Esophagus (tissue), 2 donors: ENCODE results near the gene SORCS2. TPM values are rescaled to one million over a fixed set of nuclear protein-coding genes. Genes with fewer than 3 reads are reported as not detected.

Source experiments
- H3K27ac ChIP-seq, 2 donors: one replicate each; pipeline ENCODE4 v1.5.1; 2013; ENCODE audit warnings: low read depth in 2 of 2, mild to moderate bottlenecking in 2 of 2, inconsistent platforms in 1 of 2, low read length in 1 of 2, moderate library complexity in 1 of 2
- H3K27me3 ChIP-seq, 2 donors: one replicate each; pipeline ENCODE4 v1.6.1; 2013; ENCODE audit warnings: low read length in 2 of 2, control low read depth in 1 of 2, mild to moderate bottlenecking in 1 of 2; ENCODE audit not compliant: insufficient read depth in 2 of 2, control insufficient read depth in 1 of 2
- H3K36me3 ChIP-seq, 2 donors: one replicate each; pipeline ENCODE4 v1.6.1; 2013; ENCODE audit warnings: low read length in 1 of 2; ENCODE audit not compliant: control insufficient read depth in 2 of 2, insufficient read depth in 2 of 2
- H3K4me1 ChIP-seq, 2 donors: one replicate each; pipeline ENCODE4 v1.6.1; 2013; ENCODE audit warnings: low read length in 1 of 2; ENCODE audit not compliant: control insufficient read depth in 2 of 2, insufficient read depth in 2 of 2
- H3K4me3 ChIP-seq, 2 donors: one replicate each; pipeline ENCODE4 v1.5.1; 2013; ENCODE audit warnings: low read length in 2 of 2, mild to moderate bottlenecking in 2 of 2, low read depth in 1 of 2, moderate library complexity in 1 of 2
- H3K9me3 ChIP-seq, 2 donors: one replicate each; pipeline ENCODE4 v1.6.1; 2013; ENCODE audit warnings: mild to moderate bottlenecking in 2 of 2, low read depth in 1 of 2, low read length in 1 of 2, moderate library complexity in 1 of 2; ENCODE audit not compliant: control insufficient read depth in 2 of 2, insufficient read depth in 1 of 2
- WGBS, 2 donors: extraction: QIAGEN DNeasy Blood & Tissue Kit; methylation state at CpG; one replicate each; pipeline ENCODE4 v1.1.7; 2013; 5-methylcytosine and 5-hydroxymethylcytosine counted together
- polyA plus RNA-seq, 2 donors: library from polyadenylated mRNA; stranded (reverse); fragments of 200-250 nt; gene quantifications; one replicate each; pipeline ENCODE4 v1.2.3, GENCODE V29; 2013
- donor health status: healthy with polysubstance abuse.
- donor health status: Bipolar disorder and iron deficiency.

The SORCS2 gene
- polyA plus RNA-seq, 2 donors, result 1.1 to 1.2 TPM

- Histone ChIP-seq H3K9me3 (peaks cover 0 to 2% of the 10 kb centered on the region in 2 donors), H3K27me3 (no peaks in the 10 kb centered on the region), H3K4me1 (peaks cover 4 to 13% of the 10 kb centered on the region in 2 donors), H3K4me3 (no peak overlapping the region), H3K36me3 (no peaks in the 10 kb centered on the region), H3K27ac (no peak overlapping the region)
- 70 to 72% methylated on average over 24 of the region's 24 CpGs for WGBS, 2 donors
Observed at GRCh38 chr4:7397206-7398103, 205.1 kb downstream of the SORCS2 start.

- Histone ChIP-seq H3K27me3 (no peaks in the 10 kb centered on the region), H3K9me3 (peaks cover 0 to 2% of the 10 kb centered on the region in 2 donors), H3K36me3 (no peaks in the 10 kb centered on the region), H3K4me1 (peaks cover 4 to 13% of the 10 kb centered on the region in 2 donors), H3K27ac (no peak overlapping the region), H3K4me3 (no peak overlapping the region)
- 11 to 23% methylated on average over 6 of the region's 6 CpGs for WGBS, 2 donors
Observed at GRCh38 chr4:7398104-7398423, 205.7 kb downstream of the SORCS2 start.

- 61 to 80% methylated on average over 8 of the region's 8 CpGs for WGBS, 2 donors
- Histone ChIP-seq H3K27me3 (no peaks in the 10 kb centered on the region), H3K36me3 (no peaks in the 10 kb centered on the region), H3K4me3 (no peak overlapping the region), H3K27ac (no peak overlapping the region), H3K4me1 (peaks cover 4 to 15% of the 10 kb centered on the region in 2 donors), H3K9me3 (peaks cover 0 to 2% of the 10 kb centered on the region in 2 donors)
Observed at GRCh38 chr4:7398788-7399439, 206.6 kb downstream of the SORCS2 start.

- Histone ChIP-seq H3K27ac (no peak overlapping the region), H3K9me3 (peaks cover 0 to 2% of the 10 kb centered on the region in 2 donors), H3K27me3 (no peaks in the 10 kb centered on the region), H3K4me3 (no peak overlapping the region), H3K36me3 (no peaks in the 10 kb centered on the region), H3K4me1 (peaks cover 4 to 15% of the 10 kb centered on the region in 2 donors)
- WGBS, 2 donors, result 77 to 79% methylated on average over 16 of the region's 16 CpGs
Observed at GRCh38 chr4:7399440-7400234, 207.3 kb downstream of the SORCS2 start.

- WGBS, 2 donors, result 73 to 87% methylated on average over 2 of the region's 2 CpGs
- Histone ChIP-seq H3K4me3 (no peak overlapping the region), H3K36me3 (no peaks in the 10 kb centered on the region), H3K27me3 (no peaks in the 10 kb centered on the region), H3K27ac (no peak overlapping the region), H3K4me1 (peaks cover 4 to 11% of the 10 kb centered on the region in 2 donors), H3K9me3 (peaks cover 0 to 2% of the 10 kb centered on the region in 2 donors)
Observed at GRCh38 chr4:7400671-7401298, 208.4 kb downstream of the SORCS2 start.

GRCh38 chr4:7402526-7402925 is 210.2 kb downstream of the SORCS2 start:
- no peak overlapping the region for H3K4me3 ChIP-seq
- H3K4me1 ChIP-seq, result peaks cover 2 to 7% of the 10 kb centered on the region in 2 donors
- 32 to 39% methylated on average over 4 of the region's 4 CpGs for WGBS, 2 donors
- no peaks in the 10 kb centered on the region for H3K36me3 ChIP-seq
- H3K9me3 ChIP-seq, result peaks cover 0 to 2% of the 10 kb centered on the region in 2 donors
- H3K27me3 ChIP-seq, result no peaks in the 10 kb centered on the region
- H3K27ac ChIP-seq, result no peak overlapping the region

GRCh38 chr4:7403001-7403400 is 210.7 kb downstream of the SORCS2 start:
- Histone ChIP-seq H3K4me1 (peaks cover 0 to 3% of the 10 kb centered on the region in 2 donors), H3K36me3 (no peaks in the 10 kb centered on the region), H3K27ac (no peak overlapping the region), H3K27me3 (no peaks in the 10 kb centered on the region), H3K9me3 (peaks cover 0 to 2% of the 10 kb centered on the region in 2 donors), H3K4me3 (no peak overlapping the region)
- 28 to 36% methylated on average over 3 of the region's 3 CpGs for WGBS, 2 donors

- Histone ChIP-seq H3K27me3 (no peaks in the 10 kb centered on the region), H3K27ac (no peak overlapping the region), H3K4me1 (peaks cover 0 to 1% of the 10 kb centered on the region in 2 donors), H3K4me3 (no peak overlapping the region), H3K9me3 (no peaks in the 10 kb centered on the region), H3K36me3 (peaks cover 0 to 2% of the 10 kb centered on the region in 2 donors)
- WGBS, 2 donors, result 90 to 93% methylated on average over 4 of the region's 4 CpGs
Observed at GRCh38 chr4:7408166-7408565, 215.8 kb downstream of the SORCS2 start.

- Histone ChIP-seq H3K9me3 (no peaks in the 10 kb centered on the region), H3K4me3 (no peak overlapping the region), H3K4me1 (no peaks in the 10 kb centered on the region), H3K27me3 (no peaks in the 10 kb centered on the region), H3K36me3 (peaks cover 0 to 2% of the 10 kb centered on the region in 2 donors), H3K27ac (no peak overlapping the region)
- 60 to 65% methylated on average over 1 of the region's 1 CpG for WGBS, 2 donors
Observed at GRCh38 chr4:7410446-7410845, 218.1 kb downstream of the SORCS2 start.
